Panc1 (cell line): ENCODE measurements around the gene MAP4K4. TPM values are rescaled to one million over a fixed set of nuclear protein-coding genes. Genes with fewer than 3 reads are reported as not detected.

Experiments used
- ATAC-seq: fragments of 200-7000 bp; cut with Tn5 transposase; 2 replicates; pipeline ENCODE4 v1.9.1; 2020; ENCODE audit warnings: mild to moderate bottlenecking, moderate library complexity
- BruUV-seq: library from RNA; stranded (reverse); fragments of 400-500 nt; replicated peaks from 2 replicates; lab custom pipeline; 2021; lab: Mats Ljungman, UMichigan
- CTCF ChIA-PET: fragments of 300-600 bp; sonication (Branson Sonifier 250); formaldehyde crosslinking; loops from one replicate; lab custom pipeline; 2022; ENCODE audit warnings: antibody characterized with exemption; lab: Charles Lee
- POLR2A ChIA-PET: fragments of 300-600 bp; sonication (Branson Sonifier 250); formaldehyde crosslinking; loops from one replicate; lab custom pipeline; 2022; ENCODE audit warnings: antibody characterized with exemption; lab: Charles Lee
- DNase-seq: peaks from one replicate; pipeline ENCODE4 v3.0.0-alpha.2; 2010; ENCODE audit warnings: low read depth, low spot score
- H3K27ac ChIP-seq: 2 replicates; pipeline ENCODE4 v1.5.1; 2011; ENCODE audit warnings: mild to moderate bottlenecking, low read length, inconsistent platforms
- H3K27me3 ChIP-seq: fragments of 200-500 bp; sonication (Bioruptor generic); 2 replicates; pipeline ENCODE4 v1.6.0; 2014; ENCODE audit warnings: low read length, inconsistent platforms; ENCODE audit not compliant: control insufficient read depth, insufficient read depth
- H3K36me3 ChIP-seq: fragments of 200-500 bp; sonication (Bioruptor generic); 2 replicates; pipeline ENCODE4 v1.5.1; 2014; ENCODE audit warnings: inconsistent platforms, mild to moderate bottlenecking, low read length, moderate library complexity; ENCODE audit not compliant: control insufficient read depth, insufficient read depth
- H3K4me1 ChIP-seq: 2 replicates; pipeline ENCODE4 v1.5.1; 2011; ENCODE audit warnings: inconsistent platforms, mild to moderate bottlenecking, low read length, moderate library complexity; ENCODE audit not compliant: control insufficient read depth, insufficient read depth
- H3K4me3 ChIP-seq, 2 experiments: 2 replicates each; pipeline ENCODE4 v1.5.1; 2011 to 2012; ENCODE audit warnings: low read depth in 2 of 2, low read length in 2 of 2, mild to moderate bottlenecking in 2 of 2, inconsistent platforms in 1 of 2, moderate library complexity in 1 of 2
- H3K9me3 ChIP-seq: fragments of 200-500 bp; sonication (Bioruptor generic); 2 replicates; pipeline ENCODE4 v1.5.1; 2014; ENCODE audit warnings: low read depth, mild to moderate bottlenecking, inconsistent platforms, low read length, moderate library complexity; ENCODE audit not compliant: control insufficient read depth, insufficient read depth
- POLR2AphosphoS5 ChIP-seq: IDR thresholded peaks from 2 replicates; pipeline ENCODE4 v1.6.1; 2012; ENCODE audit warnings: mild to moderate bottlenecking, low read depth, low read length, moderate library complexity
- SIN3A ChIP-seq: IDR thresholded peaks from 2 replicates; pipeline ENCODE4 v1.6.1; 2012; ENCODE audit warnings: low read depth, mild to moderate bottlenecking, low read length, moderate library complexity, borderline replicate concordance; ENCODE audit not compliant: insufficient read depth
- TCF7L2 ChIP-seq: IDR thresholded peaks from 2 replicates; pipeline ENCODE4 v1.6.1; 2011; ENCODE audit warnings: mild to moderate bottlenecking, low read depth, low read length, inconsistent platforms
- in situ Hi-C: cut with HindIII; loops from 2 replicates; pipeline ENCODE4 v1.10.0; 2016; ENCODE audit warnings: low sequenced_read_pairs, low pct_unique_long_range_greater_than_20kb
- intact Hi-C: fragments of 100-400 bp; cut with micrococcal nuclease; formaldehyde crosslinking; loops from one replicate; pipeline ENCODE4 v1.10.0; 2022; ENCODE audit not compliant: unreplicated experiment
- total RNA-seq: library from RNA; stranded (reverse); gene quantifications from one replicate; pipeline ENCODE4 v1.2.1, GENCODE V29; 2021; ENCODE audit not compliant: unreplicated experiment
- TF ChIP-seq, protein P1 (sequence below): fragments of 450-650 bp; IDR thresholded peaks from 2 replicates; pipeline ENCODE4 v1.5.1; 2017; ENCODE audit warnings: mild to moderate bottlenecking
- TF ChIP-seq, protein P2 (sequence below), 2 experiments: IDR thresholded peaks; 2 replicates each; pipeline ENCODE4 v1.6.1; 2011 to 2012; ENCODE audit warnings: low read depth in 2 of 2, control low read depth in 1 of 2, low read length in 1 of 2, mild to moderate bottlenecking in 1 of 2, moderate library complexity in 1 of 2; ENCODE audit not compliant: insufficient read depth in 1 of 2

The MAP4K4 gene
- total RNA-seq, 1 experiment from 2014 or later = 68.5 TPM

DNA sequence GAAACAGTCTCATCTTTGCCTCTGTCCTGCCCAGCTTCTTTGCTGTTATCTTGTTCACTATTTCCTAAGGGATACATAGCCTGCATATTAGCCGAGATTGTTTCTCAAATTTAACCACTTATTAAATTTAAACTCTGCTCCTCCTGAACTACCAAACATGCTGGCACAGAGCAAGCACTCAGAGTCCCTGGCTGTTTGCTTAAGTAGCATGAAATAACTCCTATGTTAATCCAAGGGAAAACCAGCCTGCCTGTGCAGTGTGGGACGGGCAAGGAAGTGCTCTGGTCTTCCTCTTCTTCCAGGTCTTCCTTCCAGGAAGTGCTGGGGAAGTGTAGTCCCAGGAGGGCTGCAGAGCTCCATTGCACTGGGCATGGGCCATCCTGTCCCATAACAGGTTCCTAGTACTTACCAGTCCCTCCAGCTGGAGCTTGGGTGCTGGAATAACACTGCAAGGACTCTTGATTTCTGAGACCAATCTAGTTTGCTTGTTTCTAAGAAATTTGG lies 198.4 kb downstream of the MAP4K4 start:
- no peaks in the 10 kb centered on the region for H3K4me1 ChIP-seq
- no peaks in the 10 kb centered on the region for H3K27me3 ChIP-seq
- BruUV-seq = no TSS peak
- ChIA-PET POLR2A (no interaction called here), CTCF (interaction anchor here (1.5 kb wide), 1 partner anchor 12 kb away, joined by 3 read pairs; no protein-coding TSS in a partner anchor)
- no peak for ATAC-seq
- in situ Hi-C loops = no loop called here
- no peaks in the 10 kb centered on the region for H3K36me3 ChIP-seq
- DNase-seq = no peak
- H3K27ac ChIP-seq = no peak overlapping the region
- intact Hi-C loops = no loop called here
- no peak overlapping the region for H3K4me3 ChIP-seq
- TF ChIP-seq, protein P1, sequence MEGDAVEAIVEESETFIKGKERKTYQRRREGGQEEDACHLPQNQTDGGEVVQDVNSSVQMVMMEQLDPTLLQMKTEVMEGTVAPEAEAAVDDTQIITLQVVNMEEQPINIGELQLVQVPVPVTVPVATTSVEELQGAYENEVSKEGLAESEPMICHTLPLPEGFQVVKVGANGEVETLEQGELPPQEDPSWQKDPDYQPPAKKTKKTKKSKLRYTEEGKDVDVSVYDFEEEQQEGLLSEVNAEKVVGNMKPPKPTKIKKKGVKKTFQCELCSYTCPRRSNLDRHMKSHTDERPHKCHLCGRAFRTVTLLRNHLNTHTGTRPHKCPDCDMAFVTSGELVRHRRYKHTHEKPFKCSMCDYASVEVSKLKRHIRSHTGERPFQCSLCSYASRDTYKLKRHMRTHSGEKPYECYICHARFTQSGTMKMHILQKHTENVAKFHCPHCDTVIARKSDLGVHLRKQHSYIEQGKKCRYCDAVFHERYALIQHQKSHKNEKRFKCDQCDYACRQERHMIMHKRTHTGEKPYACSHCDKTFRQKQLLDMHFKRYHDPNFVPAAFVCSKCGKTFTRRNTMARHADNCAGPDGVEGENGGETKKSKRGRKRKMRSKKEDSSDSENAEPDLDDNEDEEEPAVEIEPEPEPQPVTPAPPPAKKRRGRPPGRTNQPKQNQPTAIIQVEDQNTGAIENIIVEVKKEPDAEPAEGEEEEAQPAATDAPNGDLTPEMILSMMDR = no peak
- no peak for TF ChIP-seq SIN3A
- no peak for TF ChIP-seq POLR2AphosphoS5
- TF ChIP-seq, protein P2, sequence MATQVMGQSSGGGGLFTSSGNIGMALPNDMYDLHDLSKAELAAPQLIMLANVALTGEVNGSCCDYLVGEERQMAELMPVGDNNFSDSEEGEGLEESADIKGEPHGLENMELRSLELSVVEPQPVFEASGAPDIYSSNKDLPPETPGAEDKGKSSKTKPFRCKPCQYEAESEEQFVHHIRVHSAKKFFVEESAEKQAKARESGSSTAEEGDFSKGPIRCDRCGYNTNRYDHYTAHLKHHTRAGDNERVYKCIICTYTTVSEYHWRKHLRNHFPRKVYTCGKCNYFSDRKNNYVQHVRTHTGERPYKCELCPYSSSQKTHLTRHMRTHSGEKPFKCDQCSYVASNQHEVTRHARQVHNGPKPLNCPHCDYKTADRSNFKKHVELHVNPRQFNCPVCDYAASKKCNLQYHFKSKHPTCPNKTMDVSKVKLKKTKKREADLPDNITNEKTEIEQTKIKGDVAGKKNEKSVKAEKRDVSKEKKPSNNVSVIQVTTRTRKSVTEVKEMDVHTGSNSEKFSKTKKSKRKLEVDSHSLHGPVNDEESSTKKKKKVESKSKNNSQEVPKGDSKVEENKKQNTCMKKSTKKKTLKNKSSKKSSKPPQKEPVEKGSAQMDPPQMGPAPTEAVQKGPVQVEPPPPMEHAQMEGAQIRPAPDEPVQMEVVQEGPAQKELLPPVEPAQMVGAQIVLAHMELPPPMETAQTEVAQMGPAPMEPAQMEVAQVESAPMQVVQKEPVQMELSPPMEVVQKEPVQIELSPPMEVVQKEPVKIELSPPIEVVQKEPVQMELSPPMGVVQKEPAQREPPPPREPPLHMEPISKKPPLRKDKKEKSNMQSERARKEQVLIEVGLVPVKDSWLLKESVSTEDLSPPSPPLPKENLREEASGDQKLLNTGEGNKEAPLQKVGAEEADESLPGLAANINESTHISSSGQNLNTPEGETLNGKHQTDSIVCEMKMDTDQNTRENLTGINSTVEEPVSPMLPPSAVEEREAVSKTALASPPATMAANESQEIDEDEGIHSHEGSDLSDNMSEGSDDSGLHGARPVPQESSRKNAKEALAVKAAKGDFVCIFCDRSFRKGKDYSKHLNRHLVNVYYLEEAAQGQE (IDR thresholded peaks at IDR 0.05; ENCODE audit: insufficient read depth in 1 of 2, low read depth in 2 of 2, low read length in 1 of 2) = no peak
- TF ChIP-seq TCF7L2 = no peak
- no peaks in the 10 kb centered on the region for H3K9me3 ChIP-seq

DNA sequence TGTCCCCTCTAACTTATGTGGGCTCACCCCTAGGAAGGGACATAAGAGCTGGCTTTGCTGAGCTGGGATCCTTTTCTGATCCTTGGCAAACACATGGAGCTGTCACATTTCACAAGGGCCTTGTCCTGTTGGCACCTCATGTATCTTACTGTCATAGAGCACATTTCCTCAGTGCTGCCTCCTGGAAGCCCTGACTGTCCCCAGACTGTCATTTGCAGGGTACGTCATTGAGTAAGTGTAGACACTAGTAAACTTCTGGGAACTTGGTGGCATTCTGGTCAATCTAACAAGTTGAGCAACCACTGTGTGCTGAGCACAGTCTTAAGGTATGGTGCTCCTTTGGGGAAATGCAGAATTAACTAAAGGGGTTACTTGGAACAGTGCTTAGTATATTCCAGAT lies 199.8 kb downstream of the MAP4K4 start:
- TF ChIP-seq, protein P2 (IDR thresholded peaks at IDR 0.05; ENCODE audit: insufficient read depth in 1 of 2, low read depth in 2 of 2, low read length in 1 of 2) = no peak
- TF ChIP-seq TCF7L2 (no peak), SIN3A (no peak), POLR2AphosphoS5 (no peak)
- TF ChIP-seq, protein P1 = no peak
- ChIA-PET CTCF (no interaction called here), POLR2A (no interaction called here)
- no peaks in the 10 kb centered on the region for H3K9me3 ChIP-seq
- H3K27me3 ChIP-seq = no peaks in the 10 kb centered on the region
- ATAC-seq (no peak), DNase-seq (no peak)
- BruUV-seq = no TSS peak
- H3K4me1 ChIP-seq = no peaks in the 10 kb centered on the region
- no peak overlapping the region for H3K4me3 ChIP-seq
- no peak overlapping the region for H3K27ac ChIP-seq
- intact Hi-C loops (no loop called here), in situ Hi-C loops (no loop called here)
- H3K36me3 ChIP-seq = no peaks in the 10 kb centered on the region
